Left ventricle myocardium inferior (tissue), 1 donor: ENCODE measurements around the gene IBTK. TPM values are rescaled to one million over a fixed set of nuclear protein-coding genes. Genes with fewer than 3 reads are reported as not detected.

Experiments
- DNase-seq: peaks from one replicate; pipeline ENCODE4 v3.0.0-alpha.2; 2020
- H3K27ac ChIP-seq: fragments of 200-600 bp; replicated peaks from 2 replicates; pipeline ENCODE4 v1.8.0; 2021
- H3K27me3 ChIP-seq: fragments of 200-600 bp; 2 replicates; pipeline ENCODE4 v1.8.0; 2021; ENCODE audit warnings: low read depth
- H3K36me3 ChIP-seq: fragments of 200-600 bp; 2 replicates; pipeline ENCODE4 v1.8.0; 2021
- H3K4me1 ChIP-seq: fragments of 200-600 bp; 2 replicates; pipeline ENCODE4 v1.8.0; 2021
- H3K4me3 ChIP-seq: fragments of 200-600 bp; 2 replicates; pipeline ENCODE4 v1.8.0; 2021; ENCODE audit warnings: mild to moderate bottlenecking, moderate library complexity
- H3K9me3 ChIP-seq: fragments of 200-600 bp; replicated peaks from 2 replicates; pipeline ENCODE4 v1.8.0; 2021
- intact Hi-C: fragments of 100-400 bp; cut with micrococcal nuclease; formaldehyde crosslinking; loops from one replicate; pipeline ENCODE4 v1.11.0; 2022
- total RNA-seq: library from RNA; stranded (reverse); fragmentation: NEBNext Ultra II Directional; extraction: Animal tissue kit (Norgen Biotek cat#: 25700); gene quantifications from one replicate; pipeline ENCODE4 v1.2.1, GENCODE V29; 2021
- TF ChIP-seq, protein P1 (sequence below): fragments of 200-600 bp; IDR thresholded peaks from 2 replicates; pipeline ENCODE4 v1.8.0; 2021; ENCODE audit warnings: antibody characterized with exemption, mild to moderate bottlenecking, borderline replicate concordance
- donor health status: DM: no; HTN: yes; CAD: no; lungs with severe emphysema.

Gene IBTK
- total RNA-seq, 1 donor from 2014 or later = 28.5 TPM

DNA sequence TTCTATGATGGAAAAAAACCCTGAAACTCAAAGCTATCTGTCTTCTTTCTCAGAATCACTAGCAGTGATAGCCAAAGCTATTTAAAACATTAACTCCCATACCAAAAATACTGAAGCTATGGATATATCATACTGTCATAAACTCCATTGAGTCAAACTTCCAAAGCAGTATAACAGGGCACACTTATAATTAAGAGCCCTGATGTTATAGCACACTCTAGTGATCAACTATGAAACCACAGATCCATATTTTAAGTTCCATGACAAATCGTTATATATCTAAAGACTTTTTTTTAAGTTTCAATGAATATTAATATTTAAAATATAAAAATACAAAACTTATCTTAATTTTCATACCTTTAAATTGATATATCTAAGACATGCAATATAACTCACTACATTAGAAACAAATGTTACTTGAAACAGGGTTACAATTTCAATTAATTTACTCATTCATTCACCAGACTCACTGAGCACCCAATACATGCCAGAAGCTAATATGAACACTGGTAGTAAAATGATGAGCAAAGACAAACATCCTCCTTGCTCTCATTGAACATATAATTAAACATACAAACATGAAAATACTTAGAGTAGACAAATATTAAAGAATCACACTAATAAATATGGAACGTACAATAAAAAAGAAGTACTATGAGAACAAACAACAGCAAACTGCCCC lies 69.3 kb downstream of the IBTK start:
- TF ChIP-seq, protein P1, sequence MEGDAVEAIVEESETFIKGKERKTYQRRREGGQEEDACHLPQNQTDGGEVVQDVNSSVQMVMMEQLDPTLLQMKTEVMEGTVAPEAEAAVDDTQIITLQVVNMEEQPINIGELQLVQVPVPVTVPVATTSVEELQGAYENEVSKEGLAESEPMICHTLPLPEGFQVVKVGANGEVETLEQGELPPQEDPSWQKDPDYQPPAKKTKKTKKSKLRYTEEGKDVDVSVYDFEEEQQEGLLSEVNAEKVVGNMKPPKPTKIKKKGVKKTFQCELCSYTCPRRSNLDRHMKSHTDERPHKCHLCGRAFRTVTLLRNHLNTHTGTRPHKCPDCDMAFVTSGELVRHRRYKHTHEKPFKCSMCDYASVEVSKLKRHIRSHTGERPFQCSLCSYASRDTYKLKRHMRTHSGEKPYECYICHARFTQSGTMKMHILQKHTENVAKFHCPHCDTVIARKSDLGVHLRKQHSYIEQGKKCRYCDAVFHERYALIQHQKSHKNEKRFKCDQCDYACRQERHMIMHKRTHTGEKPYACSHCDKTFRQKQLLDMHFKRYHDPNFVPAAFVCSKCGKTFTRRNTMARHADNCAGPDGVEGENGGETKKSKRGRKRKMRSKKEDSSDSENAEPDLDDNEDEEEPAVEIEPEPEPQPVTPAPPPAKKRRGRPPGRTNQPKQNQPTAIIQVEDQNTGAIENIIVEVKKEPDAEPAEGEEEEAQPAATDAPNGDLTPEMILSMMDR = peak; percentile 79
- Histone ChIP-seq H3K4me3 (no peak overlapping the region), H3K4me1 (peaks cover 19% of the 10 kb centered on the region), H3K36me3 (peaks cover 55% of the 10 kb centered on the region), H3K27me3 (no peaks in the 10 kb centered on the region), H3K27ac (peak overlapping the region; percentile 34), H3K9me3 (no peaks in the 10 kb centered on the region)
- DNase-seq = no peak
- intact Hi-C loops = no loop called here

- Histone ChIP-seq H3K4me1 (peaks cover 19% of the 10 kb centered on the region), H3K27ac (no peak overlapping the region), H3K27me3 (no peaks in the 10 kb centered on the region), H3K4me3 (no peak overlapping the region), H3K36me3 (peaks cover 58% of the 10 kb centered on the region), H3K9me3 (no peaks in the 10 kb centered on the region)
- intact Hi-C loops = no loop called here
- no peak for DNase-seq
- TF ChIP-seq, protein P1 = no peak
Observed at GRCh38 chr6:82176616-82177015, 70.9 kb downstream of the IBTK start.

DNA sequence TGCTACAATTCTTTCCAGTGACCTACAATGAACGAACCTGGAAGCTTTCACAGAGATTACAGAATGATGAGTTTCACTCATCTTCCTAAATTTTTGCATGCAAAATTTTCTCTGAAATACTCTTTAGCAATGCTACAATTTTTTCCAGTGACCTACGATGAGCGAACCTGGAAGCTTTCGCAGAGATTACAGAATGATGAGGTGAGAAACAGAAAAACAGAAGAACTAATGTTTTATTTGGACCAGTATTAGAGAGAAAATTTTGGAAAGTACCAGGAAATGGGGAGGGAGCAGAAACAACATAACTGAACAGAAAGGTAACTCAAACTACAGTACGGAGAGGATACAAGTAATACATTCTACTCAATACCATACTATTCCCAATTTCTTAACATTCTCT lies 75.0 kb downstream of the IBTK start:
- Histone ChIP-seq H3K27ac (no peak overlapping the region), H3K4me1 (peaks cover 25% of the 10 kb centered on the region), H3K9me3 (no peaks in the 10 kb centered on the region), H3K4me3 (no peak overlapping the region), H3K36me3 (peaks cover 58% of the 10 kb centered on the region), H3K27me3 (no peaks in the 10 kb centered on the region)
- no peak for DNase-seq
- TF ChIP-seq, protein P1 = no peak
- intact Hi-C loops = no loop called here

DNA sequence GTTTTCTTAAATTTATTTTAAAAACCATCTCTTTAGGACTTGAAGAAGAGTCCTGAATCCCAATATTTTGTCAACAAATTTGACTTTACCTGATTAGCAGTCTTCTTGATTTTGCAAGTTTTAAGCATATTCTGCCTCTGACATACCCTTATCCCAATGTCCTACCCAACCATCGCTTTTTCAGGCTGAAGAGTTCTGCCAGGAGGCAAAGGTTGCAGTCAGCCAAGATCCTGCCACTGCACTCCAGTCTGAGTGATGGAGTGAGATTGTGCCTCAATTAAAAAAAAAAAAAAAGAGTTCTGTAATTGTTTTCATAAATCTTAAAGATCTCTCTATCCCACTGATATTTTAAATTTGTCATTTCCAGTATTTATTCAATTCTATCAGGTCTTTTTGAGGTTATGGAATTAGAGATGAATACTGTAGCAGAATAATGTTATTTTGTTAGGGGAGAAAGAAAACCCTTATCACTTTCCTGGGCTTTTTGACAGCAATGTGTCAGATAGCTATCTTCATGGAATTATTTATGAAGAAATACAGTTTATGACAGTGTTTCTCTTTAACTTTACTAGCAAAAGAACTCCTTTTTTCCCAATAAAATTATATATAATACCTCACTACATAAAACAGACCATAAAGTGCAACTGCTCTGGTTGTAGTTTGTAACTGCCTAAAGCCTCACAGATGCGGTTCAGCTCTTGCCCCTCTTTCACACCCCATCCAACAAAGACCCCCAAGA lies 78.2 kb downstream of the IBTK start:
- DNase-seq = no peak
- H3K9me3 ChIP-seq = no peaks in the 10 kb centered on the region
- TF ChIP-seq, protein P1 = no peak
- peaks cover 30% of the 10 kb centered on the region for H3K4me1 ChIP-seq
- H3K27me3 ChIP-seq = no peaks in the 10 kb centered on the region
- intact Hi-C loops = no loop called here
- H3K36me3 ChIP-seq = peaks cover 47% of the 10 kb centered on the region
- no peak overlapping the region for H3K4me3 ChIP-seq
- peak overlapping the region; percentile 87 for H3K27ac ChIP-seq

DNA sequence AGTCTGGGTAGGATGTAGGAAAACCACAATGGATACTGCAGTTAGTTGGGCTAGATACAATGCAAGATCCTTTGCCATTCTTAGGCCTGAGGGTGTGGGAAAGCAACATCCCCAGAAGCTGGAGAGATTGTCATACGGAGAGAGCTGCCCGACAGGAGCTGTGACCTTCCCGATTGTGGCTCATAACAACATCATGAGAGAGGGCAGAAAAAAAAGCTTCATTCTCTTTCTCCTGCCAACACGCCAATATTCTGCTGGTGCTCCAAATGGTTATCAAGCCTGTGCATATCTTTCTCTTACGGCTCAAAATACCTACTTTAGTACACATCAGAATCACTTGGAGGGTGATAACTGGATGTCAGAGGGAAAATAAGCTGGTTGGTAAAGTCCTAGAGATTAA lies 81.1 kb downstream of the IBTK start:
- DNase-seq = no peak

More for the DNA sequence above, 81.1 kb downstream of the IBTK start:
- peaks cover 25% of the 10 kb centered on the region for H3K4me1 ChIP-seq
- H3K9me3 ChIP-seq = no peaks in the 10 kb centered on the region
- intact Hi-C loops = no loop called here
- H3K27ac ChIP-seq = peak overlapping the region; percentile 87
- H3K4me3 ChIP-seq = no peak overlapping the region
- H3K27me3 ChIP-seq = no peaks in the 10 kb centered on the region
- H3K36me3 ChIP-seq = peaks cover 28% of the 10 kb centered on the region
- TF ChIP-seq, protein P1 = no peak
